ENCODE results near the gene MRPL40.

DNA sequence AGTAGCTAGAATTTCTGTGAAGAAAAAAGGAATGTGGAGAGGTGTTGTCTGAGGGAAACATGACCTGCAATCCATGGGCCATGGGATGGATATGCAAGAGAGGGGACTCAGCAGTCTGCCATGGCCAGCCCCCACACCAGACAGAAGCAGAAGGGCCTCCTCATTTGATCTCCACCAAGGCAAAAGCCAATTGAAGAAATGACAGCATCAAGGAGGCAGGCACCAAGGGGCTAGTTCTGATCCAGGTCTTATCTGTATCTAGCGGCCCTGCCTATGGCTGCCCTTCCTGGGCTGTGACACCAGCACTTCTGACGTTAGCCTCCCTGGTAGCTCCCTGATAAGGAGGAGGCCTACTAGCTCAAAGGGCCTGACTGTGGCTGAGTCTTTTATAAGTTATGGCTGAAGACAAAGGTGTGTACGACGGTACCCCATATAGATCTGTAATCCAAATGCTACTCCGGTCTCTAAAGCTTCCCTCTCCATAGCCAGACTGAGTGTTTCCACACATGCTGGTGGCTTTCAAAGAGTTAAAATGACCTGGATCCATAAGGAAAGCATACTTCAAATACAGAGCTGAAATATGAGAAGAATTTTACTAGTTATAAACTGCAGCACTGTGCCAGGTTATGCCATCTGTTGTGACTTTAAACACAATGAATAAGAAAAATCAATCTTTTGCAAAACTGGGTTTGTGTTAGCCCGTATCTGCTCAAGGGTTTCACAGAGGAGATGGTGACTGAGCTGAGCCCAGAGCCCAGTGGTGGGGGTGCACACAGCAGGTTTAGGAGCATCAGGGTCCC lies 35.2 kb upstream of the MRPL40 start:
- TF ChIP-seq, protein P1, sequence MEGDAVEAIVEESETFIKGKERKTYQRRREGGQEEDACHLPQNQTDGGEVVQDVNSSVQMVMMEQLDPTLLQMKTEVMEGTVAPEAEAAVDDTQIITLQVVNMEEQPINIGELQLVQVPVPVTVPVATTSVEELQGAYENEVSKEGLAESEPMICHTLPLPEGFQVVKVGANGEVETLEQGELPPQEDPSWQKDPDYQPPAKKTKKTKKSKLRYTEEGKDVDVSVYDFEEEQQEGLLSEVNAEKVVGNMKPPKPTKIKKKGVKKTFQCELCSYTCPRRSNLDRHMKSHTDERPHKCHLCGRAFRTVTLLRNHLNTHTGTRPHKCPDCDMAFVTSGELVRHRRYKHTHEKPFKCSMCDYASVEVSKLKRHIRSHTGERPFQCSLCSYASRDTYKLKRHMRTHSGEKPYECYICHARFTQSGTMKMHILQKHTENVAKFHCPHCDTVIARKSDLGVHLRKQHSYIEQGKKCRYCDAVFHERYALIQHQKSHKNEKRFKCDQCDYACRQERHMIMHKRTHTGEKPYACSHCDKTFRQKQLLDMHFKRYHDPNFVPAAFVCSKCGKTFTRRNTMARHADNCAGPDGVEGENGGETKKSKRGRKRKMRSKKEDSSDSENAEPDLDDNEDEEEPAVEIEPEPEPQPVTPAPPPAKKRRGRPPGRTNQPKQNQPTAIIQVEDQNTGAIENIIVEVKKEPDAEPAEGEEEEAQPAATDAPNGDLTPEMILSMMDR (IDR thresholded peaks at IDR 0.05) = no peak
- no peak for TF ChIP-seq POLR2AphosphoS5 (IDR thresholded peaks at IDR 0.05)

All from prostate gland (tissue), 2 donors.